Ramos (cell line): Measurements from ENCODE around the gene ERC1.
"Not testable (repeated sequence)": the region's sequence is repeated elsewhere in the genome, so short reads cannot be mapped to it uniquely, and the experiment has no call there.

ENCODE experiments used
- in situ Hi-C: fragments of 300-500 bp; cut with MboI; formaldehyde crosslinking; loops from one replicate; pipeline ENCODE4 v1.14.3; 2022; ENCODE audit warnings: low sequenced_read_pairs; ENCODE audit not compliant: unreplicated experiment

The ERC1 gene

GRCh38 chr12:1207276-1207675 lies 216.3 kb downstream of the ERC1 start:
- in situ Hi-C loops = no loop called here

GRCh38 chr12:1208719-1209118 lies 217.7 kb downstream of the ERC1 start:
- in situ Hi-C loops = not testable (repeated sequence)

GRCh38 chr12:1212526-1212925 lies 221.5 kb downstream of the ERC1 start:
- in situ Hi-C loops = no loop called here

GRCh38 chr12:1213205-1213604 lies 222.2 kb downstream of the ERC1 start:
- in situ Hi-C loops = no loop called here

GRCh38 chr12:1213618-1214205 lies 222.7 kb downstream of the ERC1 start:
- in situ Hi-C loops = no loop called here

DNA sequence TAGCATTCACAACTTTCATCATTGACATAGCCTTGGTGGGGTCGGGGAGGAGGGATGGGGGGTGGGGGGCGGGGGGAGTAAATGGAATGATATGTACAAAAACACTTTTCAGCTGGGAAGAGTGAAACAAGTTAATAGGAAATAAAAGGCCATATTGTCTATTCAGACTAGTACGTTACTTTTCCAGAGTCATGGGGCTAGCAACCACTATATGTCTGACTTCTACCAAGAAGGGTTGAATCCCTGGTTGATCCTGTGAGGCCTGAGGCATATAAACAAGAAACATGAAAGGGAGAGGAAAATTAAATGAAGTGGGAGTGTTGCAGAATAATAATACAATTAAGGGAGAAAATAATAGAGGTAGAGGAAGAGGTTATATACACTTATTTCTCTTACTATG lies 225.5 kb downstream of the ERC1 start:
- in situ Hi-C loops = no loop called here

GRCh38 chr12:1217191-1217949 lies 226.3 kb downstream of the ERC1 start:
- in situ Hi-C loops = no loop called here

DNA sequence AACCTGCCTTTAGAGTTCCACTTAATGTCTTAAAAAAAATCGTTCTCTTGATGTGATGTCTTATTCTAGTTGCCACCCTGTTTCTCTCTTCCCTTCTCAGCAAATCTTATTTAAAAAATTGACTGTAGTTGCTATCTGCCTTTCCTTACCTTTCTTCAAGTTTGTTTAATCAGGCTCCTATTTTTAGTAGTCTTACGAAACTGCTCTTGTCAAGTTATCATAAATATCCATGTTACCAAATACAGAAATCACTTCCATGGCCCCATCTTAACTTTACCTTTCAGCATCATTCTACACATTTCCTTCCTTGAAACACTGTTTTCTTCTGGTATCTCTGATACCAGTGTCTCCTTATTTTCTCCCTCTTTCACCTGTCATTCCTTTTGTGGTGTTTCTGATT lies 227.3 kb downstream of the ERC1 start:
- in situ Hi-C loops = no loop called here

- in situ Hi-C loops = no loop called here
Measured at GRCh38 chr12:1220127-1221092, 229.4 kb downstream of the ERC1 start.

DNA sequence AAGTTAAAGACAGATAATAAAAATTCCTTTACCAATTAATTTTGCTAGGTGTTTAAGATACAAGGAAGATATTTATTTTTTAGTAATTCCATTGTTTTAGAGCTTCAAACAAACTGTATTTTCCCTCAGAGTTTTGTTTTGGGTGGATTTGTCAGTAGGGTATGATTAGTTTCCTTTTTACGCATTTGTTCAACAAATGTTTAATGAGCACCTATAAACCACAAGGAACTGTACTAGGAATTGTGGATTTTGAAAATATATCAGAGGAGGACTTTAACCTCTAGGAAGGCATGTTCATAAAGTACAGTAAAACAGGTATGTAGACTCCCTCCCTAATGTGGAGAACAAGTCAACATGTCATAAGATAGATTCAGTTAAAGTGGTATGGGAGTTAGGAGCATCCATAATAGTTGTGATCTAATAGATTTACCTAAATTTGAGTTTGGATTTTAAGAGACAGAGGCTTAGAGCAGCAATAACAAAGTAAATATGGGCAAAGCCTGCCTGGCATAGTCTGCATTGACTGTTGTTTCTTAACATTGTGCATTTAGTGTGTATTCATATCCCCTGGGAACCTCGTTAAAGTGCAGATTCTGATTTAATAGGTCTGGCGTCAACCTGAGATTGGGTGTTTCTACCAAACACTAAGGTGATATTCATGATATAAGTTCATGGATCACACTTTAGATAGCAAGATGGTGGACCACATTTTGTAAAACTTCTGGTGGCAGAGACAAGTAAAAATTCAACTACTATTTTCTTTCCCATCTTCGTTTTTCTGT lies 232.0 kb downstream of the ERC1 start:
- in situ Hi-C loops = no loop called here

DNA sequence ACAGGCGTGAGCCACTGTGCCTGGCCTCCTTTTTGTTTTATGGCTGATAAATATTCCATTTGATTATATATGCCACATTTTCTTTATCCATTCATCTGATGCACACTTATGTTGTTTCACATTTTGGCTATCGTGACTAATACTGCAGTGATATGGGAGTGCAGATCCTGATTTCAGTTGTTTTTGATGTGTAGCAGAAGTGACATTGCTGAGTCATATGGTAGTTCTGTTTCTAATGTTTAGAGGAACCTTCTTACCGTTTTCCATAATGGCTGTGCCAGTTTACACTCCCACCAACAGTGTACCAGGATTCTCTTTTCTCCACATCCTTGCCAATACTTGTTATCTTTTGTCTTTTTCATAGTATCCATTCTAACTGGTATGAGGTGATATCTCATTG lies 235.9 kb downstream of the ERC1 start:
- in situ Hi-C loops = no loop called here

DNA sequence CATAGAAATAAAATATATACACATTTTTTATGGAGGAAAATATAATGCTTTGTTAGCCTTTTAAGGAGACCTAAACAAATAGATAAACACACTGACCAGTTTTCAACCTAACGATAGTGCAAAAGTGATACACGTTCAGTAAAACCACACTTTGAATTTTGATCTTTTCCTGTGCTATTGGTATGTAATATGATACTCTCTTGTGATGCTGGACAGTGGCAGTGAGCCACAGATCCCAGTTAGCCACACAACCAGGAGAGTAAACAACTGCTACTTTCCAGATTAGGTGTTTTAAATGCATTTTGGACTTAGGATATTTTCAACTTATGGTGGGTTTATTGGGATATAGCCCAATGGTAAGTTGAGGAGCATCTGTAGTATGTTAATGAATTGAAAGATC lies 243.1 kb downstream of the ERC1 start:
- in situ Hi-C loops = no loop called here

GRCh38 chr12:1246637-1247036 lies 255.6 kb downstream of the ERC1 start:
- in situ Hi-C loops = no loop called here

DNA sequence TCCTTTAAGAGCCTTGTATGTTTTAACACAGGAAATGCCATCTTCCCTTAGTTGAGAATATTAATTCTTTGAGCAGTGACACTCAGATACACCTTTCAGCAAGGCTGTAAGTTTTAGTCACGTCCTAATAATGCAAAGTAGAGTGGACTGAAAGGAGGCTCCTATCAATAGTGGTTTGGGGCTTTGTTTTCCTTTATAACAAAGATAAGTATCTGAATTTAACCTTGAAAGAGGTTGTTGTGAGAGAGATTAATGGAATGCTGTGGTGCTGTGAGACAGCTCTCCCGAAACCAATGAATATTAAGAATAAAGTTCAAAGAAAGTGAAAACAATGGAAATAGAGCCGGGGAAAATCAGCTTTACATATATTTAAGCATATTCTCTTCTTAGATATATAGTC lies 259.6 kb downstream of the ERC1 start:
- in situ Hi-C loops = no loop called here

- in situ Hi-C loops = no loop called here
Measured at GRCh38 chr12:1252758-1253157, 261.7 kb downstream of the ERC1 start.

- in situ Hi-C loops = not testable (repeated sequence)
Measured at GRCh38 chr12:1255125-1255524, 264.1 kb downstream of the ERC1 start.

- in situ Hi-C loops = not testable (repeated sequence)
Measured at GRCh38 chr12:1255854-1256253, 264.8 kb downstream of the ERC1 start.

DNA sequence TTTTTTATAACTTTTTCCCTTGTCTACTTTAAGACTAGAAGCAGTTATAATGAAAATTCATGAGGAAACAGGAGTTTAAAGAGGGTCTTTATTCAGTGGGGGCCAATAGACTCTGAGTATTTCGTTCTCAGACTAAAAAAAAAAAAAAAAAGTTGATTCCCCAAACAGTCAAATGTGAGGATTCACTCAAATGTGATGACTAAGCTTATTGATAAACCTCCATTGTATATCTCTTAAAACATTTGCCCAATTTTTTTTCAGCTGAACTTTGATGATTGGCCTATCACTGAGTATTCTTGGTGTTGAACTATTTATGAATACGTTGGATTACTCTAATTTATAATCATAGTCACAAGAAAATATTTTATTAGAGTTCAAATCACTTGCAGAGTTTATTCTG lies 265.3 kb downstream of the ERC1 start:
- in situ Hi-C loops = no loop called here

GRCh38 chr12:1256991-1257390 lies 266.0 kb downstream of the ERC1 start:
- in situ Hi-C loops = no loop called here

- in situ Hi-C loops = no loop called here
Measured at GRCh38 chr12:1262011-1262410, 271.0 kb downstream of the ERC1 start.
